ENCODE data around the gene TSPAN31. TPM values are rescaled to one million over a fixed set of nuclear protein-coding genes. Genes with fewer than 3 reads are reported as not detected.
A peak's percentile ranks its signal among the peaks of the same experiment; 100 is the strongest.

TSPAN31 gene
- total and polyA plus RNA-seq, 8 donors = 33.5 to 83.8 (median 70.4) TPM

- H3K27me3 ChIP-seq = peaks cover 0 to 12% of the 10 kb centered on the region in 2 donors
- TF ChIP-seq CTCF (IDR thresholded peaks at IDR 0.05) = no peak
- H3K4me1 ChIP-seq = peaks cover 10 to 57% of the 10 kb centered on the region in 2 donors
- peak within 1 kb of the TSS; percentile 85 to 87 for H3K27ac ChIP-seq
- H3K4me3 ChIP-seq = peak within 1 kb of the TSS; percentile 67 to 75
- ATAC-seq = peak; percentile 83
- DNase-seq = peak; percentile 98 to 100 (median 100)
- intact Hi-C loops (cut with DNase I) = no loop called here
- no peaks in the 10 kb centered on the region for H3K9me3 ChIP-seq
- peaks cover 0 to 38% of the 10 kb centered on the region in 2 donors for H3K36me3 ChIP-seq
Observed at GRCh38 chr12:57751788-57752667, 7.2 kb downstream of the TSPAN31 start, which contains the start of gene CDK4. Gene CDK4 (minus strand): TSS chr12:57752310. CDS start chr12:57751717, 593 bp downstream.

- H3K4me1 ChIP-seq = peaks cover 10 to 57% of the 10 kb centered on the region in 2 donors
- ATAC-seq = no peak
- peaks cover 0 to 12% of the 10 kb centered on the region in 2 donors for H3K27me3 ChIP-seq
- H3K27ac ChIP-seq = peak overlapping the region; percentile 76 to 85
- intact Hi-C loops (cut with DNase I) = no loop called here
- no peak for TF ChIP-seq CTCF (IDR thresholded peaks at IDR 0.05)
- H3K36me3 ChIP-seq = peaks cover 0 to 34% of the 10 kb centered on the region in 2 donors
- peak overlapping the region in 1 of 2 donors; percentile 75 for H3K4me3 ChIP-seq
- no peaks in the 10 kb centered on the region for H3K9me3 ChIP-seq
- DNase-seq = no peak
Observed at GRCh38 chr12:57752668-57753000, 7.8 kb downstream of the TSPAN31 start.

- no peak for TF ChIP-seq CTCF (IDR thresholded peaks at IDR 0.05)
- Histone ChIP-seq H3K4me3 (no peak overlapping the region), H3K36me3 (peaks cover 0 to 34% of the 10 kb centered on the region in 2 donors), H3K4me1 (peaks cover 10 to 57% of the 10 kb centered on the region in 2 donors), H3K27ac (peak overlapping the region; percentile 76 to 85), H3K27me3 (peaks cover 0 to 12% of the 10 kb centered on the region in 2 donors), H3K9me3 (no peaks in the 10 kb centered on the region)
- ATAC-seq (no peak), DNase-seq (no peak)
- intact Hi-C loops (cut with DNase I) = no loop called here
Observed at GRCh38 chr12:57753756-57754337, 9.0 kb downstream of the TSPAN31 start.

- peaks cover 10 to 57% of the 10 kb centered on the region in 2 donors for H3K4me1 ChIP-seq
- no peak for TF ChIP-seq CTCF (IDR thresholded peaks at IDR 0.05)
- H3K27ac ChIP-seq = peak within 1 kb of the TSS; percentile 76 to 85
- intact Hi-C loops (cut with DNase I) = no loop called here
- peaks cover 0 to 33% of the 10 kb centered on the region in 2 donors for H3K36me3 ChIP-seq
- H3K4me3 ChIP-seq = peak within 1 kb of the TSS; percentile 50 to 63
- peaks cover 0 to 12% of the 10 kb centered on the region in 2 donors for H3K27me3 ChIP-seq
- no peaks in the 10 kb centered on the region for H3K9me3 ChIP-seq
- peak; percentile 58 for ATAC-seq
- DNase-seq = peak in 3 of 4 donors; percentile 75 to 88 (median 88)
Observed at GRCh38 chr12:57754411-57755193, 9.8 kb downstream of the TSPAN31 start, which contains the start of gene MARCHF9. Gene MARCHF9 (plus strand): TSS chr12:57755103. CDS start chr12:57755529, 426 bp downstream.

All from left lung (tissue), 10 donors.